Esophagus squamous epithelium (tissue), 4 donors: ENCODE data around the gene ELP4.

Source experiments
- POLR2A ChIP-seq, 4 donors: fragments of 450-650 bp; IDR thresholded peaks; one replicate each; pipeline ENCODE4 v1.6.1; 2017; ENCODE audit warnings: antibody characterized with exemption in 4 of 4, mild to moderate bottlenecking in 4 of 4, moderate library complexity in 3 of 4
- TF ChIP-seq, protein P1 (sequence below), 6 experiments: fragments of 450-650 bp in 4 of 6; fragments of 200-600 bp in 2 of 6; sonication (generic) in 2 of 6; IDR thresholded peaks; one replicate each; pipeline ENCODE4 v1.5.1; 2016 to 2019; ENCODE audit warnings: antibody characterized with exemption in 6 of 6, mild to moderate bottlenecking in 4 of 6, moderate library complexity in 4 of 6

DNA sequence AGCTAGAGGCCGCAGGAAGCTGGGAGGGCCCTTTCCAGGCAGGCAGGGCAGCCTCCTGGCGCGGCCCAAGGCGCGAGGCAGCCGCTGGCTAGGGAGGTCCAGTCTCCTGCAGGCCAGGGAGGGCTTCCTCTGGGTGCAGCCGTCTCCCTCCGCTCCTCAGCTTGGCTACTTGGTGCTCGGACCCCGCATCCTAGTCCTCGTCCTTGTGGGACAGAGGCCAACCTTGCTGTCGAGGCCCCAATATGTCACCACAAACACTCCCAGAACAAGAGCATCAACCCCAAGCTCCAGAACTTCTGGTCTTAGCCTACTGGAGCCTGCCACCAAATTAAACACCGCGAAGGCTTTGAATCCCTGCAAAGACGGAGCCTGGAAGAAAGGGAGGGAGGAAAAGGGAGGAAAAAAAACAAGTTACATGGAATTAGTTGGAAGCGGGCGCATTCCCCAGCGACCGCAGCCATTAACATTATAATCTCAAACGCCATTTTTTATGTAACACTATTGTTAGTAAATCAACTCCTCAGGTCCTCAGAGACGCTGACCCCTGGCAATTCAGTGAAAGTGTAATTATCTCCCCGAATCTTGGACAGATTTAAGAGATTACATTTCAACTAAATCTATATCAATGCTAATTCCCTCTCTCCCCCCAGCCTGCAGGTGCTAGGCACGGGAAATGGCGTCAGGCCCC, 314.2 kb downstream of the ELP4 start:
- TF ChIP-seq, protein P1, sequence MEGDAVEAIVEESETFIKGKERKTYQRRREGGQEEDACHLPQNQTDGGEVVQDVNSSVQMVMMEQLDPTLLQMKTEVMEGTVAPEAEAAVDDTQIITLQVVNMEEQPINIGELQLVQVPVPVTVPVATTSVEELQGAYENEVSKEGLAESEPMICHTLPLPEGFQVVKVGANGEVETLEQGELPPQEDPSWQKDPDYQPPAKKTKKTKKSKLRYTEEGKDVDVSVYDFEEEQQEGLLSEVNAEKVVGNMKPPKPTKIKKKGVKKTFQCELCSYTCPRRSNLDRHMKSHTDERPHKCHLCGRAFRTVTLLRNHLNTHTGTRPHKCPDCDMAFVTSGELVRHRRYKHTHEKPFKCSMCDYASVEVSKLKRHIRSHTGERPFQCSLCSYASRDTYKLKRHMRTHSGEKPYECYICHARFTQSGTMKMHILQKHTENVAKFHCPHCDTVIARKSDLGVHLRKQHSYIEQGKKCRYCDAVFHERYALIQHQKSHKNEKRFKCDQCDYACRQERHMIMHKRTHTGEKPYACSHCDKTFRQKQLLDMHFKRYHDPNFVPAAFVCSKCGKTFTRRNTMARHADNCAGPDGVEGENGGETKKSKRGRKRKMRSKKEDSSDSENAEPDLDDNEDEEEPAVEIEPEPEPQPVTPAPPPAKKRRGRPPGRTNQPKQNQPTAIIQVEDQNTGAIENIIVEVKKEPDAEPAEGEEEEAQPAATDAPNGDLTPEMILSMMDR (IDR thresholded peaks at IDR 0.05): no peak
- no peak for TF ChIP-seq POLR2A (IDR thresholded peaks at IDR 0.05)
